ENCODE results near the gene GOLT1A. TPM values are rescaled to one million over a fixed set of nuclear protein-coding genes. Genes with fewer than 3 reads are reported as not detected.

The GOLT1A gene
- total and polyA plus RNA-seq, 10 of the 15 experiments (the other 5 are each of a cell fraction or from before 2014, with no cell fraction given), result 0.09 to 0.46 TPM; not detected in 8

GRCh38 chr1:204177133-204177532, 36.7 kb downstream of the GOLT1A start:
- POLR2A ChIA-PET, result no interaction called here
- no peaks in the 10 kb centered on the region for H3K79me2 ChIP-seq (ENCODE audit: control insufficient read depth, insufficient read depth, low read length)
- in situ Hi-C loops (cut with MboI) (no loop called here), intact Hi-C loops (cut with micrococcal nuclease; ENCODE audit: unreplicated experiment) (no loop called here)
- no peak overlapping the region for H3K27ac ChIP-seq (ENCODE audit: control insufficient read depth, insufficient read depth)
- no peak overlapping the region for H3K4me3 ChIP-seq
- no peak overlapping the region for H2AFZ ChIP-seq (ENCODE audit: control insufficient read depth, low read depth, low read length)
- WGBS (ENCODE audit: insufficient coverage, insufficient replicate concordance, low lambda C conversion rate, missing lambda C conversion rate), result 13% methylated on average over 4 of the region's 4 CpGs
- TF ChIP-seq TAF1 (IDR thresholded peaks at IDR 0.05; ENCODE audit: borderline replicate concordance, low read depth, low read length), result no peak
- no peak for TF ChIP-seq TCF7 (IDR thresholded peaks at IDR 0.05; ENCODE audit: borderline replicate concordance)
- TF ChIP-seq NR2C2 (IDR thresholded peaks at IDR 0.05; ENCODE audit: borderline replicate concordance, control insufficient read depth, insufficient read length, low read depth), result no peak
- TF ChIP-seq GABPA (IDR thresholded peaks at IDR 0.05; ENCODE audit: low read depth), result no peak
- no peak for TF ChIP-seq PAX8 (IDR thresholded peaks at IDR 0.05)
- TF ChIP-seq HDGF (IDR thresholded peaks at IDR 0.05), result no peak
- no peaks in the 10 kb centered on the region for H3K36me3 ChIP-seq (ENCODE audit: control insufficient read depth in 2 of 2, insufficient read depth in 2 of 2, low read length in 1 of 2)
- no peak overlapping the region for H3K9ac ChIP-seq (ENCODE audit: control insufficient read depth, insufficient read depth, low read length)
- SMC1A ChIA-PET (ENCODE audit: uncharacterized antibody, unreplicated experiment), result no interaction called here
- FAIRE-seq (no peak), DNase-seq (ENCODE audit: low read depth, low spot score) (no peak), ATAC-seq (no peak)
- H4K20me1 ChIP-seq (ENCODE audit: control insufficient read depth, insufficient read depth), result no peaks in the 10 kb centered on the region
- RAD21 ChIA-PET (ENCODE audit: unreplicated experiment), result no interaction called here
- H3K4me2 ChIP-seq (ENCODE audit: control insufficient read depth, insufficient read depth), result no peak overlapping the region
- peaks cover 0 to 2% of the 10 kb centered on the region in 2 experiments; a peak in 2 of 4 replicates for H3K27me3 ChIP-seq (replicated peaks in 1 of 2; ENCODE audit: control insufficient read depth in 2 of 2, insufficient read depth in 2 of 2, low read length in 1 of 2)
- no peaks in the 10 kb centered on the region for H3K9me3 ChIP-seq (replicated peaks; ENCODE audit: control insufficient read depth, insufficient read depth, low read length)
- H3K4me1 ChIP-seq (ENCODE audit: control insufficient read depth, insufficient read depth, low read length), result no peaks in the 10 kb centered on the region
- CTCF ChIA-PET, result interaction anchor here (3.0 kb wide), 1 partner anchor 11 kb away, joined by 18 read pairs; the partner anchor contains the start of gene REN
- BruUV-seq (replicated peaks), result no TSS peak

- no peaks in the 10 kb centered on the region for H4K20me1 ChIP-seq (ENCODE audit: control insufficient read depth, insufficient read depth)
- no peaks in the 10 kb centered on the region for H3K36me3 ChIP-seq (ENCODE audit: control insufficient read depth in 2 of 2, insufficient read depth in 2 of 2, low read length in 1 of 2)
- in situ Hi-C loops (cut with MboI) (no loop called here), intact Hi-C loops (cut with micrococcal nuclease; ENCODE audit: unreplicated experiment) (no loop called here)
- no peak overlapping the region for H3K9ac ChIP-seq (ENCODE audit: control insufficient read depth, insufficient read depth, low read length)
- no peak overlapping the region for H2AFZ ChIP-seq (ENCODE audit: control insufficient read depth, low read depth, low read length)
- DNase-seq (ENCODE audit: low read depth, low spot score) (no peak), FAIRE-seq (no peak), ATAC-seq (no peak)
- ChIA-PET RAD21 (ENCODE audit: unreplicated experiment) (no interaction called here), SMC1A (ENCODE audit: uncharacterized antibody, unreplicated experiment) (interaction anchor here (0.6 to 1.1 kb wide), 2 partner anchors 10 to 169 kb away, joined by 3 read pairs; partner anchors contain the start of gene REN), POLR2A (no interaction called here), CTCF (interaction anchor here (0.7 to 3.0 kb wide), 3 partner anchors 10 to 83 kb away, joined by 3 to 18 read pairs (median 4); partner anchors contain the start of gene REN)
- H3K4me2 ChIP-seq (ENCODE audit: control insufficient read depth, insufficient read depth), result no peak overlapping the region
- no peaks in the 10 kb centered on the region; the same call in 2 of the 3 replicates for H3K9me3 ChIP-seq (replicated peaks; ENCODE audit: control insufficient read depth, insufficient read depth, low read length)
- no peaks in the 10 kb centered on the region for H3K79me2 ChIP-seq (ENCODE audit: control insufficient read depth, insufficient read depth, low read length)
- no TSS peak for BruUV-seq (replicated peaks)
- no peak overlapping the region for H3K4me3 ChIP-seq
- H3K27me3 ChIP-seq (replicated peaks in 1 of 2; ENCODE audit: control insufficient read depth in 2 of 2, insufficient read depth in 2 of 2, low read length in 1 of 2), result peaks cover 0 to 2% of the 10 kb centered on the region in 2 experiments; a peak in 2 of 4 replicates
- no peak overlapping the region for H3K27ac ChIP-seq (ENCODE audit: control insufficient read depth, insufficient read depth)
- WGBS (ENCODE audit: insufficient coverage, insufficient replicate concordance, low lambda C conversion rate, missing lambda C conversion rate), result 18% methylated on average over 5 of the region's 5 CpGs
- no peaks in the 10 kb centered on the region for H3K4me1 ChIP-seq (ENCODE audit: control insufficient read depth, insufficient read depth, low read length)
- no peak for TF ChIP-seq IRF5 (IDR thresholded peaks at IDR 0.05; ENCODE audit: borderline replicate concordance)
- TF ChIP-seq BACH1 (IDR thresholded peaks at IDR 0.05; ENCODE audit: borderline replicate concordance), result no peak
- TF ChIP-seq BMI1 (IDR thresholded peaks at IDR 0.05; ENCODE audit: borderline replicate concordance), result no peak
- no peak for TF ChIP-seq HDAC6 (IDR thresholded peaks at IDR 0.05; ENCODE audit: unreplicated experiment)
- TF ChIP-seq DPF2 (IDR thresholded peaks at IDR 0.05), result no peak
- no peak for TF ChIP-seq CTCF (IDR thresholded peaks at IDR 0.05 in 2 of 3, conservative IDR thresholded peaks at IDR 0.05 in 1 of 3; ENCODE audit: control insufficient read depth in 2 of 3, extremely low read depth in 1 of 3, insufficient read depth in 1 of 3, low read depth in 3 of 3, low read length in 3 of 3)
- TF ChIP-seq POLR2AphosphoS5 (IDR thresholded peaks at IDR 0.05; ENCODE audit: low read length), result no peak
- TF ChIP-seq POLR2AphosphoS2 (IDR thresholded peaks at IDR 0.05; ENCODE audit: low read depth, low read length), result no peak
Observed at GRCh38 chr1:204176049-204176448, 37.7 kb downstream of the GOLT1A start.
